ENCODE results near the gene FAM9C. TPM values are rescaled to one million over a fixed set of nuclear protein-coding genes. Genes with fewer than 3 reads are reported as not detected.
A peak's percentile ranks its signal among the peaks of the same experiment; 100 is the strongest.
"Not testable (repeated sequence)": the region's sequence is repeated elsewhere in the genome, so short reads cannot be mapped to it uniquely, and the experiment has no call there.

The FAM9C gene
- total and polyA plus RNA-seq, 2 donors (not counting 1 experiment from before 2014, with no cell fraction given): not detected

- Histone ChIP-seq H3K27ac (ENCODE audit: low read length in 2 of 2) (peak overlapping the region; percentile 98), H3K4me3 (ENCODE audit: control extremely low read depth in 1 of 5, extremely low read depth in 1 of 5, insufficient read depth in 1 of 5, low read depth in 2 of 5, low read length in 4 of 5) (peak overlapping the region in 1 of 5 experiments; percentile 44), H3K79me2 (ENCODE audit: control insufficient read depth, insufficient read depth, low read length) (peaks cover 5% of the 10 kb centered on the region), H3K4me1 (ENCODE audit: control insufficient read depth in 2 of 2, insufficient read depth in 2 of 2, low read length in 2 of 2) (peaks cover 90 to 91% of the 10 kb centered on the region in 2 donors), H3K9ac (ENCODE audit: low read length) (peak overlapping the region; percentile 41), H3K9me3 (ENCODE audit: control extremely low read depth in 1 of 3, control insufficient read depth in 2 of 3, insufficient read depth in 1 of 3, low read length in 2 of 3) (no peaks in the 10 kb centered on the region), H2AFZ (ENCODE audit: insufficient read depth, low read depth, low read length, poor library complexity, severe bottlenecking) (peak overlapping the region; percentile 37), H3K4me2 (replicated peaks; ENCODE audit: low read depth, low read length, poor library complexity, severe bottlenecking) (peak overlapping the region; percentile 65), H3K36me3 (replicated peaks in 1 of 2; ENCODE audit: control extremely low read depth in 1 of 2, control insufficient read depth in 1 of 2, extremely low read depth in 1 of 2, insufficient read depth in 2 of 2, low read length in 1 of 2) (no peaks in the 10 kb centered on the region), H3K27me3 (replicated peaks in 1 of 4; ENCODE audit: control extremely low read depth in 1 of 4, control insufficient read depth in 3 of 4, insufficient read depth in 4 of 4, low read length in 3 of 4) (no peaks in the 10 kb centered on the region), H4K20me1 (ENCODE audit: control insufficient read depth, insufficient read depth, low read length, poor library complexity, severe bottlenecking) (no peaks in the 10 kb centered on the region)
- Mint-ChIP-seq H3K27ac (peak overlapping the region; percentile 99), H3K4me3 (peak overlapping the region; percentile 55), H3K4me1 (peaks cover 86% of the 10 kb centered on the region), H3K27me3 (no peaks in the 10 kb centered on the region), H3K9me3 (ENCODE audit: insufficient read depth) (no peaks in the 10 kb centered on the region)
- TF ChIP-seq EZH2 (IDR thresholded peaks at IDR 0.05; ENCODE audit: borderline replicate concordance, insufficient read depth, low read depth, low read length, poor library complexity, severe bottlenecking) (no peak), CTCF (IDR thresholded peaks at IDR 0.05) (no peak)
- no CpG with 5 or more reads among the region's 10 CpGs for WGBS (ENCODE audit: insufficient coverage)
- ChIA-PET CTCF (interaction anchor here (1.0 to 9.7 kb wide), 12 partner anchors 11 to 401 kb away, joined by 3 to 173 read pairs (median 6); no protein-coding TSS in a partner anchor), POLR2A (interaction anchor here (0.6 to 9.7 kb wide), 6 partner anchors 11 to 112 kb away, joined by 3 to 129 read pairs (median 10); partner anchors contain the start of gene TMSB4X)
- DNase-seq (peak; percentile 89), ATAC-seq (ENCODE audit: low read depth) (peak; percentile 73)
- intact Hi-C loops (cut with micrococcal nuclease): loop anchor here (1.0 to 5.0 kb wide), 4 partner anchors 13 to 109 kb away; no protein-coding TSS in a partner anchor
Measured at GRCh38 chrX:13087322-13088155, 43.1 kb upstream of the FAM9C start.

- not testable (repeated sequence) for DNase-seq
- peak overlapping the region; percentile 65 for H3K4me2 ChIP-seq (replicated peaks; ENCODE audit: low read depth, low read length, poor library complexity, severe bottlenecking)
- peak overlapping the region; percentile 99 for H3K27ac Mint-ChIP-seq
Measured at GRCh38 chrX:13086793-13087321, 42.4 kb upstream of the FAM9C start.

More at GRCh38 chrX:13086793-13087321, 42.4 kb upstream of the FAM9C start:
- H3K4me1 Mint-ChIP-seq: peaks cover 86% of the 10 kb centered on the region
- H3K27me3 Mint-ChIP-seq; H3K36me3 ChIP-seq (replicated peaks in 1 of 2; ENCODE audit: control extremely low read depth in 1 of 2, control insufficient read depth in 1 of 2, extremely low read depth in 1 of 2, insufficient read depth in 2 of 2, low read length in 1 of 2); H2AFZ ChIP-seq (ENCODE audit: insufficient read depth, low read depth, low read length, poor library complexity, severe bottlenecking); H3K9me3 Mint-ChIP-seq (ENCODE audit: insufficient read depth); H3K9me3 ChIP-seq (ENCODE audit: control extremely low read depth in 1 of 3, control insufficient read depth in 2 of 3, insufficient read depth in 1 of 3, low read length in 2 of 3); ATAC-seq (ENCODE audit: low read depth); H3K79me2 ChIP-seq (ENCODE audit: control insufficient read depth, insufficient read depth, low read length); H3K27me3 ChIP-seq (replicated peaks in 1 of 4; ENCODE audit: control extremely low read depth in 1 of 4, control insufficient read depth in 3 of 4, insufficient read depth in 4 of 4, low read length in 3 of 4); H4K20me1 ChIP-seq (ENCODE audit: control insufficient read depth, insufficient read depth, low read length, poor library complexity, severe bottlenecking): not testable (repeated sequence)
- H3K4me3 Mint-ChIP-seq: peak overlapping the region; percentile 55
- ChIA-PET POLR2A (interaction anchor here (0.6 to 9.7 kb wide), 6 partner anchors 10 to 111 kb away, joined by 3 to 129 read pairs (median 10); partner anchors contain the start of gene TMSB4X), CTCF (interaction anchor here (0.8 to 9.7 kb wide), 11 partner anchors 10 to 401 kb away, joined by 3 to 173 read pairs (median 7); no protein-coding TSS in a partner anchor)
- peak overlapping the region in 1 of 5 experiments; percentile 44 for H3K4me3 ChIP-seq (ENCODE audit: control extremely low read depth in 1 of 5, extremely low read depth in 1 of 5, insufficient read depth in 1 of 5, low read depth in 2 of 5, low read length in 4 of 5)
- peak overlapping the region; percentile 98 for H3K27ac ChIP-seq (ENCODE audit: low read length in 2 of 2)
- intact Hi-C loops (cut with micrococcal nuclease): loop anchor here (1.0 to 5.0 kb wide), 4 partner anchors 13 to 108 kb away; no protein-coding TSS in a partner anchor
- H3K9ac ChIP-seq (ENCODE audit: low read length): peak overlapping the region; percentile 41
- 80% methylated on average over 1 of the region's 8 CpGs for WGBS (ENCODE audit: insufficient coverage)
- peaks cover 90 to 91% of the 10 kb centered on the region in 2 donors for H3K4me1 ChIP-seq (ENCODE audit: control insufficient read depth in 2 of 2, insufficient read depth in 2 of 2, low read length in 2 of 2)

All from B cell (primary cell).